ENCODE measurements around the gene CC2D2A. TPM values are rescaled to one million over a fixed set of nuclear protein-coding genes. Genes with fewer than 3 reads are reported as not detected.

Gene CC2D2A
- total and polyA plus RNA-seq, 2 of the 13 experiments (the other 11 are each of a cell fraction or from before 2014, with no cell fraction given), result 4.2 to 7.2 TPM

DNA sequence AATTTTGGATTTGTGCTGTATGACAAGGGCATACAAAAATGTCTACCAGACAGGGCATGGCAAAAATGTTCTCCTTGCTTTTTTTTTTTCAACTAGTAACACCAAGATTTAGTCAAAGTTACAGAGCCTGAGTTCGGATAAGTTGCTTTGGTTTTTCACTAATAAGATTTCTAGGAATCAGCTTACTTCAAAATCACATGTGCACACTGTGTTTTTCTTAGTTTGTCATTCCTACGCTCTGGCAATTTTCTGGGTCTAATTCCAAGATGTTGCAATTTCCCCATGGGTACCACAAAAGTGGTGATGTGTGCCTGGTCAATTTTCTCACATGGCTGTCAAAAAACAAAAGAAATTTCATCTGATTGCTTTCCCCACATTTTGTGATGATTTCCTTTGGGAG lies 35.6 kb upstream of the CC2D2A start:
- intact Hi-C loops (cut with micrococcal nuclease; ENCODE audit: unreplicated experiment), result no loop called here
- ChIA-PET CTCF (ENCODE audit: low intra/inter-chr PET ratio, low total read pairs) (no interaction called here), POLR2A (no interaction called here)
- H4K20me1 ChIP-seq (ENCODE audit: insufficient read depth, low read length), result no peaks in the 10 kb centered on the region
- in situ Hi-C loops (cut with HindIII; ENCODE audit: extremely low pct_ligation_motif_present, low pct_unique_long_range_greater_than_20kb), result no loop called here
- H3K4me2 ChIP-seq (ENCODE audit: low read depth, low read length), result no peak overlapping the region
- no peak overlapping the region for H2AFZ ChIP-seq (ENCODE audit: low read length)
- no TSS peak for BruUV-seq (replicated peaks)
- ATAC-seq (no peak), DNase-seq (ENCODE audit: low spot score) (no peak), FAIRE-seq (no peak)
- 2% methylated on average over 2 of the region's 2 CpGs for WGBS (ENCODE audit: low lambda C conversion rate)
- no peak overlapping the region for H3K9ac ChIP-seq (ENCODE audit: insufficient read depth, low read depth, low read length)
- no peaks in the 10 kb centered on the region for H3K36me3 ChIP-seq (replicated peaks in 1 of 2; ENCODE audit: control insufficient read depth in 1 of 2, insufficient read depth in 2 of 2, low read length in 2 of 2)
- no peaks in the 10 kb centered on the region for H3K79me2 ChIP-seq (ENCODE audit: insufficient read depth, low read length)
- H3K27ac ChIP-seq (ENCODE audit: extremely low read length, insufficient read depth, low read length), result no peak overlapping the region
- H3K27me3 ChIP-seq (ENCODE audit: control insufficient read depth in 1 of 2, insufficient read depth in 2 of 2, low read length in 2 of 2), result no peaks in the 10 kb centered on the region; a peak in 1 of 5 replicates
- no peaks in the 10 kb centered on the region for H3K9me3 ChIP-seq (ENCODE audit: low read length)
- TF ChIP-seq SIN3A (IDR thresholded peaks at IDR 0.05; ENCODE audit: borderline replicate concordance, low read depth, low read length) (no peak), BCL6 (CRISPR knock-in tag; IDR thresholded peaks at IDR 0.05) (no peak), SAFB2 (CRISPR knock-in tag; IDR thresholded peaks at IDR 0.05; ENCODE audit: borderline replicate concordance, low read depth) (no peak), MBD4 (IDR thresholded peaks at IDR 0.05; ENCODE audit: borderline replicate concordance, low read length) (no peak)
- H3K4me1 ChIP-seq (ENCODE audit: insufficient read depth, low read length), result no peaks in the 10 kb centered on the region
- H3K4me3 ChIP-seq (replicated peaks in 1 of 3; ENCODE audit: insufficient read depth in 1 of 3, low read depth in 2 of 3, low read length in 3 of 3), result no peak overlapping the region

DNA sequence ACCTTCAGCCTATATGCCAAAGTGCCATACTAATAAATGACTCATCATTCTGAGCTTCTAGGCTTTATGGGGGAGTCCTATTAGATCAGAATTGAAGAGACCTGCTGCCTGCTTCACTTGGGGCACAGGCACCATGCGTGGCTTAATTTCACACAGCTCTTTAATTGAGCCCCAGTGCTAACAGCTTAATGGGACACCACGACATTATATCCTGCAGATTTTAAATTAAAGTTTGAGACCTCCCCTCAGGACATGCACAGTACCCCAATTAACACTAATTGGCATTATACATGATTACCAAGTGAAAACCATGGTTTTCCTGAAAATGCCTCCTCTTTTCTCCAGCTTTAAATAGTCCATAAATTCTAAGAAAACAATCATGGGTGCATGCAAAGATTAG lies 35.0 kb upstream of the CC2D2A start:
- 0% methylated on average over 2 of the region's 2 CpGs for WGBS (ENCODE audit: low lambda C conversion rate)
- Histone ChIP-seq H3K79me2 (ENCODE audit: insufficient read depth, low read length) (no peaks in the 10 kb centered on the region), H3K27ac (ENCODE audit: extremely low read length, insufficient read depth, low read length) (no peak overlapping the region), H3K9me3 (ENCODE audit: low read length) (no peaks in the 10 kb centered on the region), H4K20me1 (ENCODE audit: insufficient read depth, low read length) (no peaks in the 10 kb centered on the region), H3K27me3 (ENCODE audit: control insufficient read depth in 1 of 2, insufficient read depth in 2 of 2, low read length in 2 of 2) (no peaks in the 10 kb centered on the region; a peak in 1 of 5 replicates), H3K4me3 (replicated peaks in 1 of 3; ENCODE audit: insufficient read depth in 1 of 3, low read depth in 2 of 3, low read length in 3 of 3) (no peak overlapping the region), H2AFZ (ENCODE audit: low read length) (no peak overlapping the region), H3K9ac (ENCODE audit: insufficient read depth, low read depth, low read length) (no peak overlapping the region), H3K4me1 (ENCODE audit: insufficient read depth, low read length) (no peaks in the 10 kb centered on the region), H3K4me2 (ENCODE audit: low read depth, low read length) (no peak overlapping the region), H3K36me3 (replicated peaks in 1 of 2; ENCODE audit: control insufficient read depth in 1 of 2, insufficient read depth in 2 of 2, low read length in 2 of 2) (no peaks in the 10 kb centered on the region)
- intact Hi-C loops (cut with micrococcal nuclease; ENCODE audit: unreplicated experiment) (no loop called here), in situ Hi-C loops (cut with HindIII; ENCODE audit: extremely low pct_ligation_motif_present, low pct_unique_long_range_greater_than_20kb) (no loop called here)
- TF ChIP-seq ZNF331 (CRISPR knock-in tag; IDR thresholded peaks at IDR 0.05) (no peak), ZNF660 (CRISPR knock-in tag; IDR thresholded peaks at IDR 0.05; ENCODE audit: borderline replicate concordance, low read depth) (no peak), ZNF510 (CRISPR knock-in tag; IDR thresholded peaks at IDR 0.05; ENCODE audit: low read depth) (no peak), MYC (CRISPR knock-in tag; IDR thresholded peaks at IDR 0.05; ENCODE audit: borderline replicate concordance) (no peak), ZNF605 (CRISPR knock-in tag; IDR thresholded peaks at IDR 0.05) (no peak), ZNF484 (CRISPR knock-in tag; IDR thresholded peaks at IDR 0.05; ENCODE audit: borderline replicate concordance, low read depth) (no peak), PRMT3 (CRISPR knock-in tag; IDR thresholded peaks at IDR 0.05; ENCODE audit: borderline replicate concordance, low read depth) (no peak), CAMTA2 (CRISPR knock-in tag; IDR thresholded peaks at IDR 0.05; ENCODE audit: borderline replicate concordance) (no peak)
- TF ChIP-seq, protein P1, sequence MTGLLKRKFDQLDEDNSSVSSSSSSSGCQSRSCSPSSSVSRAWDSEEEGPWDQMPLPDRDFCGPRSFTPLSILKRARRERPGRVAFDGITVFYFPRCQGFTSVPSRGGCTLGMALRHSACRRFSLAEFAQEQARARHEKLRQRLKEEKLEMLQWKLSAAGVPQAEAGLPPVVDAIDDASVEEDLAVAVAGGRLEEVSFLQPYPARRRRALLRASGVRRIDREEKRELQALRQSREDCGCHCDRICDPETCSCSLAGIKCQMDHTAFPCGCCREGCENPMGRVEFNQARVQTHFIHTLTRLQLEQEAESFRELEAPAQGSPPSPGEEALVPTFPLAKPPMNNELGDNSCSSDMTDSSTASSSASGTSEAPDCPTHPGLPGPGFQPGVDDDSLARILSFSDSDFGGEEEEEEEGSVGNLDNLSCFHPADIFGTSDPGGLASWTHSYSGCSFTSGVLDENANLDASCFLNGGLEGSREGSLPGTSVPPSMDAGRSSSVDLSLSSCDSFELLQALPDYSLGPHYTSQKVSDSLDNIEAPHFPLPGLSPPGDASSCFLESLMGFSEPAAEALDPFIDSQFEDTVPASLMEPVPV (CRISPR knock-in tag; IDR thresholded peaks at IDR 0.05), result no peak
- ATAC-seq, result no peak
- no peak for DNase-seq (ENCODE audit: low spot score)
- BruUV-seq (replicated peaks), result no TSS peak
- ChIA-PET POLR2A (no interaction called here), CTCF (ENCODE audit: low intra/inter-chr PET ratio, low total read pairs) (no interaction called here)
- no peak for FAIRE-seq
